ENCODE results near the gene NT5C1B. TPM values are rescaled to one million over a fixed set of nuclear protein-coding genes. Genes with fewer than 3 reads are reported as not detected.

Gene NT5C1B
- total and polyA plus RNA-seq, 10 of the 15 experiments (the other 5 are each of a cell fraction or from before 2014, with no cell fraction given) = 0.40 to 0.44 TPM; not detected in 8

GRCh38 chr2:18611184-18611583, 21.8 kb upstream of the NT5C1B start:
- ChIA-PET POLR2A (no interaction called here), CTCF (no interaction called here), SMC1A (ENCODE audit: uncharacterized antibody, unreplicated experiment) (no interaction called here), RAD21 (ENCODE audit: unreplicated experiment) (no interaction called here)
- H3K27me3 ChIP-seq (replicated peaks in 1 of 2; ENCODE audit: control insufficient read depth in 2 of 2, insufficient read depth in 2 of 2, low read length in 1 of 2) = no peaks in the 10 kb centered on the region
- H3K4me1 ChIP-seq (ENCODE audit: control insufficient read depth, insufficient read depth, low read length) = no peaks in the 10 kb centered on the region
- BruUV-seq (replicated peaks) = no TSS peak
- no peaks in the 10 kb centered on the region for H3K36me3 ChIP-seq (ENCODE audit: control insufficient read depth in 2 of 2, insufficient read depth in 2 of 2, low read length in 1 of 2)
- H3K9me3 ChIP-seq (replicated peaks; ENCODE audit: control insufficient read depth, insufficient read depth, low read length) = no peaks in the 10 kb centered on the region
- H3K79me2 ChIP-seq (ENCODE audit: control insufficient read depth, insufficient read depth, low read length) = no peaks in the 10 kb centered on the region
- no peak overlapping the region for H3K27ac ChIP-seq (ENCODE audit: control insufficient read depth, insufficient read depth)
- TF ChIP-seq LARP7 (IDR thresholded peaks at IDR 0.05) = no peak
- no peak for TF ChIP-seq NR2C2 (IDR thresholded peaks at IDR 0.05; ENCODE audit: borderline replicate concordance, control insufficient read depth, insufficient read length, low read depth)
- TF ChIP-seq SIN3A (IDR thresholded peaks at IDR 0.05; ENCODE audit: low read depth, low read length) = no peak
- TF ChIP-seq CHD1 (IDR thresholded peaks at IDR 0.05; ENCODE audit: low read depth, low read length) = no peak
- no peak for TF ChIP-seq NFYB (IDR thresholded peaks at IDR 0.05; ENCODE audit: insufficient read depth, low read depth, low read length)
- no peak for TF ChIP-seq STAT3 (IDR thresholded peaks at IDR 0.05; ENCODE audit: low read depth, low read length)
- TF ChIP-seq, protein P1, sequence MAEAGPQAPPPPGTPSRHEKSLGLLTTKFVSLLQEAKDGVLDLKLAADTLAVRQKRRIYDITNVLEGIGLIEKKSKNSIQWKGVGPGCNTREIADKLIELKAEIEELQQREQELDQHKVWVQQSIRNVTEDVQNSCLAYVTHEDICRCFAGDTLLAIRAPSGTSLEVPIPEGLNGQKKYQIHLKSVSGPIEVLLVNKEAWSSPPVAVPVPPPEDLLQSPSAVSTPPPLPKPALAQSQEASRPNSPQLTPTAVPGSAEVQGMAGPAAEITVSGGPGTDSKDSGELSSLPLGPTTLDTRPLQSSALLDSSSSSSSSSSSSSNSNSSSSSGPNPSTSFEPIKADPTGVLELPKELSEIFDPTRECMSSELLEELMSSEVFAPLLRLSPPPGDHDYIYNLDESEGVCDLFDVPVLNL (IDR thresholded peaks at IDR 0.05; ENCODE audit: low read depth, low read length) = no peak
- no peak for TF ChIP-seq PBX3 (IDR thresholded peaks at IDR 0.05; ENCODE audit: insufficient replicate concordance, low read depth, low read length)
- TF ChIP-seq MEF2A (IDR thresholded peaks at IDR 0.05; ENCODE audit: insufficient read depth, low read depth, low read length) = no peak
- no peak for TF ChIP-seq PRDM15 (CRISPR knock-in tag; IDR thresholded peaks at IDR 0.05)
- no peak overlapping the region for H3K4me3 ChIP-seq
- ATAC-seq = no peak
- no peak for DNase-seq (ENCODE audit: low read depth, low spot score)
- no peak overlapping the region for H3K9ac ChIP-seq (ENCODE audit: control insufficient read depth, insufficient read depth, low read length)
- no peaks in the 10 kb centered on the region for H4K20me1 ChIP-seq (ENCODE audit: control insufficient read depth, insufficient read depth)
- H2AFZ ChIP-seq (ENCODE audit: control insufficient read depth, low read depth, low read length) = no peak overlapping the region
- in situ Hi-C loops (cut with MboI) = no loop called here
- H3K4me2 ChIP-seq (ENCODE audit: control insufficient read depth, insufficient read depth) = no peak overlapping the region
- FAIRE-seq = no peak
- intact Hi-C loops (cut with micrococcal nuclease; ENCODE audit: unreplicated experiment) = no loop called here
- WGBS (ENCODE audit: insufficient coverage, insufficient replicate concordance, low lambda C conversion rate, missing lambda C conversion rate) = 54% methylated on average over 5 of the region's 5 CpGs

Data from GM12878 (cell line).